Endothelial cell of umbilical vein (primary cell): ENCODE data around the gene NCOR1. TPM values are rescaled to one million over a fixed set of nuclear protein-coding genes. Genes with fewer than 3 reads are reported as not detected.

Experiments used
- BruUV-seq: library from RNA; stranded (reverse); fragments of 400-500 nt; replicated peaks from 2 replicates; lab custom pipeline; 2021; lab: Mats Ljungman, UMichigan
- CTCF ChIA-PET: fragments of 300-600, 350-600 bp; sonication (Branson Sonifier 250); formaldehyde crosslinking; loops from one replicate; lab custom pipeline; 2021; ENCODE audit warnings: antibody characterized with exemption, inconsistent platforms; lab: Charles Lee
- POLR2A ChIA-PET: fragments of 300-600, 350-600 bp; sonication (Branson Sonifier 250); formaldehyde crosslinking; loops from one replicate; lab custom pipeline; 2021; ENCODE audit warnings: antibody characterized with exemption, inconsistent platforms; lab: Charles Lee
- DNase-seq: peaks from one replicate; pipeline ENCODE4 v3.0.0-alpha.2; 2011; ENCODE audit warnings: low read depth, low spot score
- FAIRE-seq: peaks from 2 replicates; lab custom pipeline; 2011; peaks lifted over from hg19 to GRCh38; lab: Jason Lieb, UNC
- H2AFZ ChIP-seq: 2 replicates; pipeline ENCODE4 v1.6.0; 2012; ENCODE audit warnings: low read depth, low read length, control low read depth, inconsistent platforms
- H3K27ac ChIP-seq: 2 replicates; pipeline ENCODE4 v1.5.1; 2011; ENCODE audit warnings: low read depth, mild to moderate bottlenecking, control low read depth, low read length, moderate library complexity; ENCODE audit not compliant: insufficient read depth
- H3K27me3 ChIP-seq, 2 experiments: 2 replicates each; pipeline versions ENCODE4 v1.6.0 to v1.6.1; 2011; ENCODE audit warnings: low read length in 2 of 2, mixed read lengths in 1 of 2; ENCODE audit not compliant: control insufficient read depth in 2 of 2, insufficient read depth in 2 of 2
- H3K36me3 ChIP-seq, 2 experiments: 2 replicates in 1 of 2; 3 replicates in 1 of 2; pipeline ENCODE4 v1.5.1; 2011; ENCODE audit warnings: low read length in 2 of 2, mild to moderate bottlenecking in 1 of 2, moderate library complexity in 1 of 2; ENCODE audit not compliant: control insufficient read depth in 2 of 2, insufficient read depth in 2 of 2; ENCODE audit errors: extremely low read depth in 1 of 2
- H3K4me1 ChIP-seq: 3 replicates; pipeline ENCODE4 v1.5.1; 2011; ENCODE audit warnings: mild to moderate bottlenecking, low read length; ENCODE audit not compliant: control insufficient read depth, insufficient read depth; ENCODE audit errors: extremely low read depth
- H3K4me2 ChIP-seq: 2 replicates; pipeline ENCODE4 v1.6.1; 2011; ENCODE audit warnings: low read length, control low read depth, mixed read lengths; ENCODE audit not compliant: insufficient read depth
- H3K4me3 ChIP-seq, 3 experiments: fragments of 200-600 bp in 1 of 3; sonication (generic), shearing (Covaris generic) in 1 of 3; replicated peaks in 1 of 3; 2 replicates each; pipeline ENCODE4 v1.5.1; 2011 to 2016; ENCODE audit warnings: control low read depth in 3 of 3, low read length in 3 of 3, mild to moderate bottlenecking in 2 of 3, inconsistent platforms in 1 of 3, low read depth in 1 of 3, moderate library complexity in 1 of 3; ENCODE audit not compliant: insufficient read depth in 1 of 3
- H3K79me2 ChIP-seq: 2 replicates; pipeline ENCODE4 v1.6.0; 2012; ENCODE audit warnings: low read length, inconsistent platforms; ENCODE audit not compliant: control insufficient read depth, insufficient read depth
- H3K9ac ChIP-seq: replicated peaks from 2 replicates; pipeline ENCODE3; 2011; ENCODE audit warnings: low read length, control low read depth; ENCODE audit not compliant: insufficient read depth; ENCODE audit errors: extremely low read depth
- H3K9me1 ChIP-seq: replicated peaks from 3 replicates; pipeline ENCODE4 v1.6.0; 2011; ENCODE audit warnings: mild to moderate bottlenecking, low read length; ENCODE audit not compliant: control insufficient read depth, insufficient read depth; ENCODE audit errors: extremely low read depth
- H3K9me3 ChIP-seq: replicated peaks from 2 replicates; pipeline ENCODE4 v1.5.1; 2012; ENCODE audit warnings: low read length, inconsistent platforms; ENCODE audit not compliant: control insufficient read depth, insufficient read depth
- H4K20me1 ChIP-seq: replicated peaks from 2 replicates; pipeline ENCODE3; 2011; ENCODE audit warnings: mild to moderate bottlenecking, low read length; ENCODE audit not compliant: control insufficient read depth, insufficient read depth; ENCODE audit errors: extremely low read depth
- EZH2 ChIP-seq: IDR thresholded peaks from 2 replicates; pipeline ENCODE4 v1.6.1; 2012; ENCODE audit warnings: borderline replicate concordance, low read depth, mild to moderate bottlenecking, moderate library complexity, low read length, inconsistent platforms; ENCODE audit not compliant: severe bottlenecking
- FOS ChIP-seq: IDR thresholded peaks from 2 replicates; pipeline ENCODE4 v1.6.1; 2011; ENCODE audit warnings: mild to moderate bottlenecking, low read length, moderate library complexity, borderline replicate concordance; ENCODE audit not compliant: insufficient read depth
- GATA2 ChIP-seq: IDR thresholded peaks from 2 replicates; pipeline ENCODE4 v1.7.0; 2011; ENCODE audit warnings: low read depth, mild to moderate bottlenecking, moderate library complexity, mixed read lengths, low read length; ENCODE audit not compliant: insufficient read length, insufficient read depth
- JUN ChIP-seq: IDR thresholded peaks from 2 replicates; pipeline ENCODE4 v1.6.1; 2011; ENCODE audit warnings: borderline replicate concordance, low read depth; ENCODE audit not compliant: insufficient read length, insufficient read depth
- MAX ChIP-seq: IDR thresholded peaks from 2 replicates; pipeline ENCODE4 v1.6.1; 2011; ENCODE audit not compliant: insufficient read depth, insufficient read length
- MYC ChIP-seq: IDR thresholded peaks from one replicate; pipeline ENCODE4 v1.6.1; 2011; ENCODE audit warnings: mild to moderate bottlenecking, low read depth, low read length
- POLR2A ChIP-seq: IDR thresholded peaks from 2 replicates; pipeline ENCODE4 v1.6.1; 2012; ENCODE audit warnings: low read depth, mild to moderate bottlenecking, control low read depth, low read length
- POLR2AphosphoS5 ChIP-seq: IDR thresholded peaks from 2 replicates; pipeline ENCODE4 v1.6.1; 2012; ENCODE audit warnings: low read depth, mild to moderate bottlenecking, control low read depth, low read length, moderate library complexity; ENCODE audit not compliant: insufficient read depth
- dilution Hi-C: fragments of 300-500 bp; cut with MboI; formaldehyde crosslinking; loops from one replicate; pipeline ENCODE4 v1.15.0; 2019; ENCODE audit warnings: low sequenced_read_pairs; ENCODE audit not compliant: extremely low pct_ligation_motif_present
- intact Hi-C: fragments of 100-400 bp; cut with micrococcal nuclease; formaldehyde crosslinking; loops from one replicate; pipeline ENCODE4 v1.10.0; 2022
- polyA plus RNA-seq, 4 experiments: library from polyadenylated mRNA; depleted of rRNA in 3 of 4; stranded (reverse) in 3 of 4; unstranded in 1 of 4; fragments of >200 nt; gene quantifications; 2 replicates each; pipeline versions ENCODE4 v1.2.1 to v1.2.3, GENCODE V29; 2011 to 2012; ENCODE audit warnings: missing spikeins in 1 of 4
- total RNA-seq: library from RNA; stranded (reverse); gene quantifications from 2 replicates; pipeline ENCODE4 v1.2.3, GENCODE V29; 2021
- TF ChIP-seq, protein P1 (sequence below), 2 donors: IDR thresholded peaks; 1 replicate in 1 of 2; 2 replicates in 1 of 2; pipeline ENCODE4 v1.5.1; 2011; ENCODE audit warnings: low read length in 2 of 2, mild to moderate bottlenecking in 2 of 2, moderate library complexity in 2 of 2, control low read depth in 1 of 2, inconsistent platforms in 1 of 2, low read depth in 1 of 2; ENCODE audit not compliant: insufficient read depth in 1 of 2; ENCODE audit errors: extremely low read depth in 1 of 2

The NCOR1 gene
- total and polyA plus RNA-seq, 2 donors (not counting 3 experiments of a cell fraction or from before 2014, with no cell fraction given): 90.0 to 134 TPM

GRCh38 chr17:16262201-16262600 lies 46.9 kb upstream of the NCOR1 start:
- CTCF ChIA-PET: no interaction called here
- dilution Hi-C loops: no loop called here

More at GRCh38 chr17:16262201-16262600, 46.9 kb upstream of the NCOR1 start:
- H3K27ac ChIP-seq: no peak overlapping the region
- TF ChIP-seq FOS (no peak), MAX (no peak), JUN (no peak), POLR2AphosphoS5 (no peak), POLR2A (no peak), MYC (no peak), GATA2 (no peak), EZH2 (no peak)
- TF ChIP-seq, protein P1, sequence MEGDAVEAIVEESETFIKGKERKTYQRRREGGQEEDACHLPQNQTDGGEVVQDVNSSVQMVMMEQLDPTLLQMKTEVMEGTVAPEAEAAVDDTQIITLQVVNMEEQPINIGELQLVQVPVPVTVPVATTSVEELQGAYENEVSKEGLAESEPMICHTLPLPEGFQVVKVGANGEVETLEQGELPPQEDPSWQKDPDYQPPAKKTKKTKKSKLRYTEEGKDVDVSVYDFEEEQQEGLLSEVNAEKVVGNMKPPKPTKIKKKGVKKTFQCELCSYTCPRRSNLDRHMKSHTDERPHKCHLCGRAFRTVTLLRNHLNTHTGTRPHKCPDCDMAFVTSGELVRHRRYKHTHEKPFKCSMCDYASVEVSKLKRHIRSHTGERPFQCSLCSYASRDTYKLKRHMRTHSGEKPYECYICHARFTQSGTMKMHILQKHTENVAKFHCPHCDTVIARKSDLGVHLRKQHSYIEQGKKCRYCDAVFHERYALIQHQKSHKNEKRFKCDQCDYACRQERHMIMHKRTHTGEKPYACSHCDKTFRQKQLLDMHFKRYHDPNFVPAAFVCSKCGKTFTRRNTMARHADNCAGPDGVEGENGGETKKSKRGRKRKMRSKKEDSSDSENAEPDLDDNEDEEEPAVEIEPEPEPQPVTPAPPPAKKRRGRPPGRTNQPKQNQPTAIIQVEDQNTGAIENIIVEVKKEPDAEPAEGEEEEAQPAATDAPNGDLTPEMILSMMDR (IDR thresholded peaks at IDR 0.05; ENCODE audit: extremely low read depth in 1 of 2, insufficient read depth in 1 of 2, low read depth in 1 of 2, low read length in 2 of 2): no peak
- POLR2A ChIA-PET: no interaction called here
- no TSS peak for BruUV-seq
- H3K4me3 ChIP-seq: no peak overlapping the region
- no peaks in the 10 kb centered on the region for H3K36me3 ChIP-seq
- H3K4me2 ChIP-seq: no peak overlapping the region
- no peak for DNase-seq
- intact Hi-C loops: no loop called here
- H4K20me1 ChIP-seq: no peaks in the 10 kb centered on the region
- H3K79me2 ChIP-seq: no peaks in the 10 kb centered on the region
- no peaks in the 10 kb centered on the region for H3K27me3 ChIP-seq
- no peaks in the 10 kb centered on the region for H3K9me1 ChIP-seq
- H3K9me3 ChIP-seq: no peaks in the 10 kb centered on the region
- no peak overlapping the region for H2AFZ ChIP-seq
- FAIRE-seq: no peak
- no peaks in the 10 kb centered on the region for H3K4me1 ChIP-seq
- H3K9ac ChIP-seq: no peak overlapping the region
